Measurements from ENCODE around the gene ZNF367. TPM values are rescaled to one million over a fixed set of nuclear protein-coding genes. Genes with fewer than 3 reads are reported as not detected.
A peak's percentile ranks its signal among the peaks of the same experiment; 100 is the strongest.
"Not testable (repeated sequence)": the region's sequence is repeated elsewhere in the genome, so short reads cannot be mapped to it uniquely, and the experiment has no call there.

ZNF367 gene
- total RNA-seq, 2 donors from 2014 or later = 1.0 to 2.6 TPM

DNA sequence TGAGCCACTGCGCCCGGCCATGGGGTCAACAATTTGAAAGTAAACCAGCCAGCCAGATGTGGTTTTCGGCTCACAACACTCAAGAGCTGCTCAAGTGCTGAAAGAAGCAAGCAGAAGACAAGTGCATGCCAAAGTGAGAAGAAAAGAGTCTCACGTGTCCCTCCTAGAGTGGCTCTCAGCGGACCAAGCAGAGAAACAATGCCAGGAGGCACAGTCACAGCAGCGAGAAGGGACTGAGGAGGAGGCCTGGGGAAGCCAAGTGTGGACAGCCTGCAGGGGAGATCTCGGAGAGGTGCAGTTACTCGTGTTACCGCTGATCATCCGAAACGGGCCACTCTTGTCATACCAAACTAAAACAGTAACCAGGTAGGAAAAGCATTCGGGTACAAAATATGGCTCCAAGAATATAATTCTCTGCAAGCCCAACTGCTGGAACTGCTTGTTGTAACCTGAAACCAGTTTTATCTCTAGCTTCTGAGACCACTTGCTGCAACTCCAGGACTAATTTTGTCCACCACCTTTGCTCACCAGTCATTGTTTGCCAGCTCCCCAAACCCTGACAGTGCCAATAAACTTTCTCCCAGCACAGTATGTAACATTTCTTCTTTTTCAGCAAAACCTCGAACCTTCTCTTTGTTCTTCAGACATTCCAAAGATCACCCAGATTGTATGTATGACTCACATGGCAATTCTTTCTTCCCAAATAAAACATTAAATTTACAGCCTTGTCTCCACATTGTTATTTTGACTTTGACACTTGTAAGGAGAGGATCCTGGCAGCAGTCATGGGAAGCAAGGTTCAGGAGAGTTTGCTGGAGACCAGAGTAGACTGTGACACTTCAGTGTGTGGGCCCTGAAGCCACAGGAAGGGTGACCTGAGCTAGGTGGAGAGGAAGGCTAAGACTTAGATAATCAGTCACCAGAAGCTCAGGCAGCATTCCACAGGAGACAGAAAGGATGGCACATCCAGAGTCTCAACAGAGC, 41.0 kb downstream of the ZNF367 start:
- Histone ChIP-seq H3K4me3 (no peak overlapping the region), H3K27me3 (no peaks in the 10 kb centered on the region), H3K36me3 (replicated peaks in 1 of 2; ENCODE audit: insufficient read depth in 1 of 2, low read depth in 2 of 2) (no peaks in the 10 kb centered on the region), H3K27ac (peak overlapping the region in 3 of 4 donors; percentile 15 to 66 (median 48)), H3K4me1 (peaks cover 36% of the 10 kb centered on the region), H3K9me3 (no peaks in the 10 kb centered on the region)
- peak; percentile 45 for ATAC-seq
- intact Hi-C loops (cut with DNase I) = no loop called here
- peak in 1 of 4 donors; percentile 14 for DNase-seq
- 47 to 48% methylated on average over 11 to 13 of the region's 13 CpGs for WGBS, 2 donors
- no peak for TF ChIP-seq POLR2A (IDR thresholded peaks at IDR 0.05)
- TF ChIP-seq CTCF (IDR thresholded peaks at IDR 0.05) = no peak

DNA sequence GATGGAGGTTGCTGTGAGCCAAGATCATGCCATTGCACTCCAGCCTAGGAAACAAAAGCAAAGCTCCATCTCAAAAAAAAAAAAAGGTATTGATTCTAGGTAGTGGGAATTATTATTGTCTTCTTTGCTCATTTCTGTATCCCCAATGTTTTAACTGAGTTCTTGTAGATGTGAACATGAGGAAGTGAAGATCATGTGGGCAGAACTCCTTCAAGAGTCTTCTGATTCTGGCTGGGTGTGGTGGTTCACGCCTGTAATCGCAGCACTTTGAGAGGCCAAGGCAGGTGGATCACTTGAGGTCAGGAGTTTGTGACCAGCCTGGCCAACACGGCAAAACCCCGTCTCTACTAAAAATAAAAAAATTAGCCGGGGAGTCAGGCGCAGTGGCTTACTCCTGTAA, 42.7 kb downstream of the ZNF367 start:
- H3K4me1 ChIP-seq = peaks cover 20% of the 10 kb centered on the region
- H3K9me3 ChIP-seq; H3K27ac ChIP-seq; H3K36me3 ChIP-seq (replicated peaks in 1 of 2; ENCODE audit: insufficient read depth in 1 of 2, low read depth in 2 of 2); intact Hi-C loops (cut with DNase I); DNase-seq; H3K4me3 ChIP-seq; ATAC-seq; H3K27me3 ChIP-seq: not testable (repeated sequence)
- WGBS, 2 donors = 90 to 99% methylated on average over 6 of the region's 6 CpGs

- intact Hi-C loops (cut with DNase I) = no loop called here
Measured at GRCh38 chr9:96367943-96368342, 50.2 kb downstream of the ZNF367 start.

DNA sequence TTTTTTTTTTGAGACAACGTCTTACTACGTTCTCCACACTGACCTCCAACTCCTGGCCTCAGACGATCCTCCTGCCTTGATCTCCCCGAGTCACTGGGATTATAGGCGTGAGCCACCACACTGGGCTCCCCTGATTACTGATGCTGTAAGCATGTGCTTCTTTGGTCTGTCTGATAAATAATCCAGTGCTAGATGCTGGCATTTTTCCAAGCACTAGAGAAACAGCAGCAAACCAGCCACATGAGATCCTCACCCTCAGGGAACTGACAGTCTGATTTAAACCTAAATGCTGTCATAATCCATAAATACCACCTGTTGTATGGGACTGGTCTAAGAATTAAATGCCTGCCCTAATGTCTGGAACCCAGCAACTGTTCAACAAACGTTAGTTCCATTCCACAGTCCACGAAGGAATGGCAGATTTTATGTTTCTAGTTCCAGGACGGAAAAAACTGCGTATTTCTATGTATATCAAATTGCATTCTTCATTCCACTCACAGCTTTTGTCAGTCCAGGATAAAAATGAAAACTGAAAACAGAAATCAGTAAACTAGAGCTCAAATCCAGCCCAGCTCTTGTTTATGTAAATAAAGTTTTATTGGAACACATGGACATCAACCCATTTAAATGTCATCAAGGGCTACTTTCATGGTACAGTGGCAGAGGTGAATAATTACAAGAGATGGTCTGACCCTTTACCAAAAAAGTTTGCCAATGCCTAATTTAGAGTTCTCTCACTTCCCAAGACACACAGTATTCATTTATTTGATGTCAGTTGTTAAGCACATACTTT, 54.8 kb downstream of the ZNF367 start:
- intact Hi-C loops (cut with DNase I) = no loop called here
- Histone ChIP-seq H3K4me1 (no peaks in the 10 kb centered on the region), H3K4me3 (no peak overlapping the region), H3K27me3 (no peaks in the 10 kb centered on the region), H3K36me3 (replicated peaks in 1 of 2; ENCODE audit: insufficient read depth in 1 of 2, low read depth in 2 of 2) (peaks cover 0 to 8% of the 10 kb centered on the region in 2 donors), H3K27ac (no peak overlapping the region), H3K9me3 (no peaks in the 10 kb centered on the region)
- TF ChIP-seq POLR2A (IDR thresholded peaks at IDR 0.05) (no peak), CTCF (IDR thresholded peaks at IDR 0.05) (no peak)
- WGBS, 2 donors = 94 to 96% methylated on average over 9 of the region's 9 CpGs
- ATAC-seq = no peak
- no peak for DNase-seq

More at GRCh38 chr9:96367943-96368342, 50.2 kb downstream of the ZNF367 start:
- H3K4me1 ChIP-seq = no peaks in the 10 kb centered on the region
- H3K36me3 ChIP-seq (replicated peaks in 1 of 2; ENCODE audit: insufficient read depth in 1 of 2, low read depth in 2 of 2) = peaks cover 0 to 8% of the 10 kb centered on the region in 2 donors
- 48 to 65% methylated on average over 1 of the region's 1 CpG for WGBS, 2 donors
- no peak for TF ChIP-seq CTCF (IDR thresholded peaks at IDR 0.05)
- TF ChIP-seq POLR2A (IDR thresholded peaks at IDR 0.05) = no peak
- no peak overlapping the region for H3K4me3 ChIP-seq
- no peaks in the 10 kb centered on the region for H3K9me3 ChIP-seq
- no peaks in the 10 kb centered on the region for H3K27me3 ChIP-seq
- DNase-seq (no peak), ATAC-seq (no peak)
- no peak overlapping the region for H3K27ac ChIP-seq

DNA sequence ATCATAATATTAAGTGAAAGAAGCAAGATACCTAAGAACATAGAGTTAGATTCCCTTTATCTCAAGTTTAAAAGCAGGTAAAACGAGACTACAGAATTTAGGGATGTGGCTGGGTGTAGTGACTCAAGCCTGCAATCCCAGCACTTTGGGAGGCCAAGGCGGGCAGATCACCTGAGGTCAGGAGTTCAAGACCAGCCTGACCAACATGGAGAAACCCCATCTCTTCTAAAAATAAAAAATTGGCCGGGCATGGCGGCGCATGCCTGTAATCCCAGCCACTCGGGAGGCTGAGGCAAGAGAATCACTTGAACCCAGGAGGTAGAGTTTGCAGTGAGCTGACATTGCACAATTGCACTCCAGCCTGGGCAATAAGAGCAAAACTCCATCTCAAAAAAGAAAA, 56.1 kb downstream of the ZNF367 start:
- ATAC-seq; H3K9me3 ChIP-seq; H3K27ac ChIP-seq; H3K36me3 ChIP-seq (replicated peaks in 1 of 2; ENCODE audit: insufficient read depth in 1 of 2, low read depth in 2 of 2); DNase-seq; H3K4me3 ChIP-seq; intact Hi-C loops (cut with DNase I); H3K4me1 ChIP-seq; H3K27me3 ChIP-seq: not testable (repeated sequence)
- WGBS, 2 donors = 94 to 95% methylated on average over 6 of the region's 6 CpGs

Data from body of pancreas (tissue), 4 donors.